Mesothelial cell of epicardium (in vitro differentiated cells): ENCODE results near the gene VPS8. TPM values are rescaled to one million over a fixed set of nuclear protein-coding genes. Genes with fewer than 3 reads are reported as not detected.

ENCODE experiments used
- DNase-seq, 2 experiments: peaks; one replicate each; pipeline ENCODE4 v3.0.0; 2021; ENCODE audit warnings: low spot score in 2 of 2; ENCODE audit not compliant: unreplicated experiment in 2 of 2
- H3K27ac Mint-ChIP-seq: 2 replicates; pipeline ENCODE4 v1.8.0; 2021; ENCODE audit warnings: mixed read lengths
- H3K27me3 Mint-ChIP-seq: 2 replicates; pipeline ENCODE4 v1.8.0; 2021; ENCODE audit warnings: low read depth, mixed read lengths
- H3K36me3 Mint-ChIP-seq: 2 replicates; pipeline ENCODE4 v1.8.0; 2021; ENCODE audit warnings: mixed read lengths
- H3K4me1 Mint-ChIP-seq: 2 replicates; pipeline ENCODE4 v1.8.0; 2021; ENCODE audit warnings: mixed read lengths
- H3K4me3 Mint-ChIP-seq: 2 replicates; pipeline ENCODE4 v1.8.0; 2021; ENCODE audit warnings: mild to moderate bottlenecking, moderate library complexity, mixed read lengths
- H3K9me3 Mint-ChIP-seq: 2 replicates; pipeline ENCODE4 v1.8.0; 2021; ENCODE audit warnings: mixed read lengths
- total RNA-seq: library from RNA; stranded (reverse); gene quantifications from 3 replicates; pipeline ENCODE4 v1.2.1, GENCODE V29; 2021
- TF ChIP-seq, protein P1 (sequence below): fragments of 200-600 bp; sonication (generic); IDR thresholded peaks from one replicate; pipeline ENCODE4 v1.5.0; 2021; ENCODE audit warnings: antibody characterized with exemption; ENCODE audit not compliant: unreplicated experiment

Gene VPS8
- total RNA-seq, 1 donor from 2014 or later, result 82.4 TPM

- no peaks in the 10 kb centered on the region for H3K9me3 Mint-ChIP-seq
- DNase-seq, result no peak
- H3K27ac Mint-ChIP-seq, result no peak overlapping the region
- H3K27me3 Mint-ChIP-seq, result no peaks in the 10 kb centered on the region
- TF ChIP-seq, protein P1, sequence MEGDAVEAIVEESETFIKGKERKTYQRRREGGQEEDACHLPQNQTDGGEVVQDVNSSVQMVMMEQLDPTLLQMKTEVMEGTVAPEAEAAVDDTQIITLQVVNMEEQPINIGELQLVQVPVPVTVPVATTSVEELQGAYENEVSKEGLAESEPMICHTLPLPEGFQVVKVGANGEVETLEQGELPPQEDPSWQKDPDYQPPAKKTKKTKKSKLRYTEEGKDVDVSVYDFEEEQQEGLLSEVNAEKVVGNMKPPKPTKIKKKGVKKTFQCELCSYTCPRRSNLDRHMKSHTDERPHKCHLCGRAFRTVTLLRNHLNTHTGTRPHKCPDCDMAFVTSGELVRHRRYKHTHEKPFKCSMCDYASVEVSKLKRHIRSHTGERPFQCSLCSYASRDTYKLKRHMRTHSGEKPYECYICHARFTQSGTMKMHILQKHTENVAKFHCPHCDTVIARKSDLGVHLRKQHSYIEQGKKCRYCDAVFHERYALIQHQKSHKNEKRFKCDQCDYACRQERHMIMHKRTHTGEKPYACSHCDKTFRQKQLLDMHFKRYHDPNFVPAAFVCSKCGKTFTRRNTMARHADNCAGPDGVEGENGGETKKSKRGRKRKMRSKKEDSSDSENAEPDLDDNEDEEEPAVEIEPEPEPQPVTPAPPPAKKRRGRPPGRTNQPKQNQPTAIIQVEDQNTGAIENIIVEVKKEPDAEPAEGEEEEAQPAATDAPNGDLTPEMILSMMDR, result no peak
- H3K4me1 Mint-ChIP-seq, result no peaks in the 10 kb centered on the region
- no peak overlapping the region for H3K4me3 Mint-ChIP-seq
- peaks cover 21% of the 10 kb centered on the region for H3K36me3 Mint-ChIP-seq
Measured at GRCh38 chr3:184937611-184938010, 125.6 kb downstream of the VPS8 start.

DNA sequence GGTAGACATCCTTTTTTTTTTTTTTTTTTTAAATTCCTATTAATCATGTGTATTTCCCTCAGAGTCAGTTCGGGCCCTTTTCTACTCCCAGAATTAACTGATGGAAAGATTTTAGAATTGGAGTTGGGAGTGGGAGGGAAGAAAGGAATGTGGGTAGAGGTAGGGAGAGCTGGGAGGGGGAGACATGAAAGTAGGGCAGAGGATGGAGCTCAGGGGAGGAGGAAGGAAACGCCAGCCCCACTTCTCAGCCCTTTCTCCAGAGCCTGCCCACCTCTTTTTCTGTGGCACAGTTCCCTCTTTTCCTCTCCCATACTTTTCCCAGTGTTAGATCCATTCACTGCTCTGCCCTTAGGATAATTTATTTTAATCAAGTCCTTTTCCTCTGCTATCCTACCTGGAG, 129.4 kb downstream of the VPS8 start:
- Mint-ChIP-seq H3K4me1 (peaks cover 5% of the 10 kb centered on the region), H3K36me3 (peaks cover 24% of the 10 kb centered on the region), H3K27me3 (no peaks in the 10 kb centered on the region), H3K4me3 (no peak overlapping the region), H3K27ac (no peak overlapping the region), H3K9me3 (no peaks in the 10 kb centered on the region)
- TF ChIP-seq, protein P1, result no peak
- DNase-seq, result no peak

GRCh38 chr3:184942735-184943134, 130.8 kb downstream of the VPS8 start:
- Mint-ChIP-seq H3K9me3 (no peaks in the 10 kb centered on the region), H3K4me3 (no peak overlapping the region), H3K27ac (no peak overlapping the region), H3K27me3 (no peaks in the 10 kb centered on the region), H3K4me1 (peaks cover 18% of the 10 kb centered on the region), H3K36me3 (peaks cover 16% of the 10 kb centered on the region)
- DNase-seq, result no peak
- TF ChIP-seq, protein P1, result no peak

- Mint-ChIP-seq H3K27me3 (no peaks in the 10 kb centered on the region), H3K9me3 (no peaks in the 10 kb centered on the region), H3K4me1 (peaks cover 20% of the 10 kb centered on the region), H3K36me3 (peaks cover 14% of the 10 kb centered on the region), H3K4me3 (no peak overlapping the region), H3K27ac (no peak overlapping the region)
- TF ChIP-seq, protein P1, result no peak
- DNase-seq, result no peak
Measured at GRCh38 chr3:184944241-184944640, 132.3 kb downstream of the VPS8 start.

GRCh38 chr3:184945886-184946625, 134.1 kb downstream of the VPS8 start:
- Mint-ChIP-seq H3K4me1 (peaks cover 24% of the 10 kb centered on the region), H3K27ac (peak overlapping the region; percentile 94), H3K36me3 (peaks cover 16% of the 10 kb centered on the region), H3K4me3 (no peak overlapping the region), H3K9me3 (no peaks in the 10 kb centered on the region), H3K27me3 (no peaks in the 10 kb centered on the region)
- no peak for DNase-seq
- TF ChIP-seq, protein P1, result no peak
